Cerebellar cortex (tissue), 1 donor: ENCODE measurements around the gene ZNF180.
A peak's percentile ranks its signal among the peaks of the same experiment; 100 is the strongest.
"Not testable (repeated sequence)": the region's sequence is repeated elsewhere in the genome, so short reads cannot be mapped to it uniquely, and the experiment has no call there.

ENCODE experiments used
- DNase-seq: peaks from one replicate; pipeline ENCODE4 v3.0.0-alpha.2; 2015; ENCODE audit warnings: low spot score

The ZNF180 gene

DNA sequence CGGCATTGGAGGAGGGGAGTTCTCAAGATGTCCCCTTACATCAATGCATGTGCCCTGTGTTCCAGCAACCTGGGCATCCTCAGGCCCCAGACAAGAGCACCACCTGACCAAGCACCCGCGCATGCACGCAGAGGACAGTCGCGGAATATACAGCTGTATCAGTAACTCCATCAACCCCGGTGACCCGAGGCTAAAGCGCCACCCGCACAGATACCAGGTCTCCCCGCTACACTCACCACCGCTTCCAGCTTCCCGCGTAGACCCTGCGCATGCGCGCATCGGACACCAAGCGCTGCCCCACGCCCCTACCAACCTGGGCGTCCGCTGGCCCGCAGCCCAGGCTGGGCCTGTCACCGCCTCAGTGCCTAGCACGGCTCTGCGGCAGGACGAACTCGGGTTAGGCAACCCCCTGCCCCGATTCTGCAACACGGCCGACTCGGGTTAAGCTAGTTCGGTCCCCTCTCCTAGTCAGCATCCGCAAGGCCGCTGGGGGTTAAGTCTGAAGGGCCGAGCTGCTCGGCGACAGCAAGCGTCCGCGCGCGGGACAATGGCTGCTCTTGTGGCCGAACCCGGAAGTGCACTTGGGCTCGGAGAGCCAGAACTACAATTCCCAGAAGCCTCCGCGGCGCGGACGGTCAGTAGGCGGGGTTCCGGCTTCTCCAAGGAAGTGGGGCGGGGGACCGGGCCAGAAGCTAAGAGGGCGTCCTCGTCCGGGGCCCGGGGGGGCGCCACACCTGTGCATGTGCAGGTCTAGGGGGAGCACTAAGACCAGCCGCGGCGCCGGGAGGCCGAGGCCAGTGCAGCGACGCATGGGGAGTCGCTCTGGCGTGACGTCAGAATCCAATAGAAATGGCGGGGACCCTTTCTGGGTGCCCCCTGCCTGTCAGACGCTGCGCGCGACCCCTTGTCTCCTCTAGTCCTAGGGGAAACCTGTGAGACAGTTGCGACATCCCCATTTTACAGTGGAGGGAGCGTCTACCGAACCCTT lies at the start of gene ZNF180:
Gene ZNF180, minus strand, starts transcription at position 561 of the 988 bp plus-strand sequence. CDS start 3,188 bp downstream, outside the sequence.
- peak; percentile 97 for DNase-seq

GRCh38 chr19:44549507-44549906 lies 49.2 kb upstream of the ZNF180 start:
- no peak for DNase-seq

- no peak for DNase-seq
Measured at GRCh38 chr19:44548736-44549135, 48.4 kb upstream of the ZNF180 start.

GRCh38 chr19:44544031-44544430 lies 43.7 kb upstream of the ZNF180 start:
- no peak for DNase-seq

- no peak for DNase-seq
Measured at GRCh38 chr19:44542671-44543070, 42.3 kb upstream of the ZNF180 start.

- DNase-seq: no peak
Measured at GRCh38 chr19:44540736-44541135, 40.4 kb upstream of the ZNF180 start.

GRCh38 chr19:44539991-44540390 lies 39.7 kb upstream of the ZNF180 start:
- DNase-seq: no peak

DNA sequence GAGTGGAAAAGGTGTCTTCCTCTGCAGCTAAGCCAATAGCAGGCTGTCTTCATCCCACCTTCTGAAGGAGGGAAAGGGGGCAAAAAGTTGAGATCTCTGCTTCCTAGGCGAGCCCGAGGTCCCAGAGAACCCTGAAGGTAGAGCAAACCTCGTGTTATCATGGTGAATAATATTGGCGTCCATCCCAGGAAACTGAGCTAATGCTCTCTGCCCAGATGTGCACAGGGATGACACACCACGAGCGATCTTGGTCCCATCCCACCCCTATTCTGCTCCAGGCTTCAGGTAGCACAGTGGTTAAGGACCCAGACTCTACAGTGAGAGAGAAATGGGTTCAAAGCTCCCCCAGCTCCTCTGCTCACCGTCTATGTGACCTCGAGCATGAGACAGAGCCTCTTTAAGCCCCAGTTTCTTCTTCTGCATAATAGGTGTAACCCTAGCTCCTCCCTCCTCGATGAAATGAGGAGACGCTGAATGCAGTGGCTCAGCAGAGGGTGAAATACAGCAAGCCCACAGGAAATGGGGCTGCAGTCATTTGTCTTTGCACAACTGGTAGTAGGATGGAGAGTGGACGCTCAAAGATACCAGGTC lies 39.0 kb upstream of the ZNF180 start:
- no peak for DNase-seq

- not testable (repeated sequence) for DNase-seq
Measured at GRCh38 chr19:44535361-44535760, 35.0 kb upstream of the ZNF180 start.

DNA sequence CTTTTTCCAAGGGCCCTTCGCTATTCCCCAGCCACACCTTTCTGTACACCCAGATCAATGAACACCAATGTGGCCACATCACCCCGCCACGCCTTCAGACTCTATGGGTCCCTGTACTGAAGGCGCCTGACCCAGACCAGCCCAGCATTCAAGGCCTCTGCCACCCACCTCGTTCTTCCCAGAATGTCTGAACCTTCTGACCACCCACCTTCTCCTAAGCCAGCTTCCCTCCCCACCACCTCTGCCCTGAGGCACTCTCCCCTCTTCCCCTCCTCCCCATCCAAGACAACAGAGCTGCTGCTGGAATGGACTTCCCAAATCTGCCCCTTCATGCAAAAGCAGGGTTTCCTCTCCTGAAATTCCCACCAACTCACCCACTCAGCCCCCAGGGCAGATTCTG lies 32.5 kb upstream of the ZNF180 start:
- no peak for DNase-seq

- no peak for DNase-seq
Measured at GRCh38 chr19:44530777-44531176, 30.5 kb upstream of the ZNF180 start.

DNA sequence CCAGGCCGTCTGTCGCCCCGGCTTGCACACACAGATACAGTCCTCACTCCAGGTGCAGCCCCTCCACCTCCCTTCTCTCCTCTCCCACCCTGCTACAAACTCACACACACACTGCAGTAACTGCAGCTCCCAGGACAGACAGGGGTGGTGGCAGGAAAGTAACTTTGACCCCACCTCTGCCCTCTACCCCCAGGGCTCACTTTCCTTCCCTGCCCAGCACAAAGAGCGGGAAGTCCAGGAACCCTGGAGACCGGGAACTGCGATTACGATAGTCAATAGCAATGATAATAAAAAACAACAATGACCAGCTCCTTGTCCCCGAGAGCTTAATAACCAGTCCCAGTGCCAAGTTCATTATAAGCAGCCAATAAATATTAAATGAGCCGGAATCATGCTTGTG lies 29.2 kb upstream of the ZNF180 start, which contains the start of gene CEACAM20:
Gene CEACAM20, minus strand, starts transcription at position 140 of the 400 bp plus-strand sequence. CDS start 166 bp downstream, outside the sequence.
- DNase-seq: no peak

- no peak for DNase-seq
Measured at GRCh38 chr19:44527554-44527953, 27.2 kb upstream of the ZNF180 start.

DNA sequence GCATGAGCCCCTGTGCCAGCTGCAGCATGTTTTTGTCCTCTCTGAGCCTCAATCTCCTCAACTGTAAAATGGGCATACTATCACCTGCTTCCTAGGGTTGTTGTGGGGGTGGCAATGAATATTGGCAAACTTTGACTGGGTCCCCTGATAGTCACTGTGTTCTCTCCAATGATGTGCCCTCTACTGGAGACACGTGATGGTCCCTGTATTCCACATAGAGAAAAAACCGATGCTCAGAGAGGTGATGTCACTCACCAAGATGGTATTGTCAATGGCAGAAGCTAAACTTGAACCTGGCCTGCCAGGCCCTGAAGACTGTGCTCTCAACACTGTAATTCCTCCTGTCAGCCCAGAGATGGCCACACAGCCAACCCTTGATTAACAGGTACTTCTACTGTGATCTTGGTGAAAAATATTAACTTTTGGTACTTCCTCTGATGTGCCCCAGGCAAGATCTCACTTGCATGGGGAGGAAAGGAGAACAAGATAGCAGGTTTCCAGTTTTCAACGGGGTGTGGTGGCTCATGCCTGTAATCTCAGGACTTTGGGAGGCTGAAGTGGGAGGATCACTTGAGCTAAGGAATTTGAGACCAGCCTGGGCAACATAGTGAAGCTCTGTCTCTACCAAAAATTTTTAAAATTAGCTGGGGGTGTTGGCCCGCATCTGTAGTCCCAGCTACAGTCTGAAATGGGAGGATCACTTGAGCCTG lies 25.6 kb upstream of the ZNF180 start:
- no peak for DNase-seq

GRCh38 chr19:44521370-44521769 lies 21.0 kb upstream of the ZNF180 start:
- DNase-seq: no peak

GRCh38 chr19:44517146-44517545 lies 16.8 kb upstream of the ZNF180 start:
- no peak for DNase-seq

GRCh38 chr19:44515907-44516306 lies 15.6 kb upstream of the ZNF180 start:
- no peak for DNase-seq

- DNase-seq: no peak
Measured at GRCh38 chr19:44515031-44515430, 14.7 kb upstream of the ZNF180 start.

GRCh38 chr19:44512326-44513298 lies 12.3 kb upstream of the ZNF180 start:
- DNase-seq: peak; percentile 28

DNA sequence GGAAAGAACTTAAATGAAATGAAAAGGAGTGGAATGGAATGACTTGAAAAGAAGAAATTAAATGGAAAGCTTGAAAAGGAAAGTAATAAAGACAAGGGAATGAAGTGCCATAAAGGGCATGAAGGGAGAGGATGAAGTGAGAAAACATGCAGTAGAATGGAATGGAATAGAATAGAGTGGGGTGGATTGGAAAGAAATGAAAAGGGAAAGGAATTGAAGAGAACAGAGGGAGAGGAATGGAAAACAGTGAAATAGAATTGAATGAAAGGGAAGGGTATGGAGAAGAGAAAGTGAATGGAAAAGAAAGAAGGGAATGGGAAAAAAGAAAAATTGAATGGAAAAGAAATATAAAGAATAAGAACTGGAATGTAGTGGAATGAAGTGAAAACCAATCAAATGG lies 9.2 kb upstream of the ZNF180 start:
- DNase-seq: no peak

GRCh38 chr19:44499559-44499958 lies 763 bp downstream of the ZNF180 start:
- DNase-seq: no peak
